Gastrocnemius medialis (tissue), 4 donors: ENCODE results near the gene PXMP2.

ENCODE experiments used
- POLR2A ChIP-seq, 2 donors: fragments of 450-650 bp; IDR thresholded peaks; one replicate each; pipeline ENCODE4 v1.6.1; 2017; ENCODE audit warnings: antibody characterized with exemption in 2 of 2, mild to moderate bottlenecking in 2 of 2, moderate library complexity in 2 of 2
- TF ChIP-seq, protein P1 (sequence below), 5 experiments: fragments of 450-650 bp in 3 of 5; fragments of 200-600 bp in 2 of 5; sonication (generic) in 2 of 5; IDR thresholded peaks in 4 of 5; conservative IDR thresholded peaks in 1 of 5; 1 replicate in 4 of 5; 2 replicates in 1 of 5; pipeline ENCODE4 v1.5.1; 2016 to 2019; ENCODE audit warnings: antibody characterized with exemption in 5 of 5, mild to moderate bottlenecking in 3 of 5, moderate library complexity in 3 of 5

DNA sequence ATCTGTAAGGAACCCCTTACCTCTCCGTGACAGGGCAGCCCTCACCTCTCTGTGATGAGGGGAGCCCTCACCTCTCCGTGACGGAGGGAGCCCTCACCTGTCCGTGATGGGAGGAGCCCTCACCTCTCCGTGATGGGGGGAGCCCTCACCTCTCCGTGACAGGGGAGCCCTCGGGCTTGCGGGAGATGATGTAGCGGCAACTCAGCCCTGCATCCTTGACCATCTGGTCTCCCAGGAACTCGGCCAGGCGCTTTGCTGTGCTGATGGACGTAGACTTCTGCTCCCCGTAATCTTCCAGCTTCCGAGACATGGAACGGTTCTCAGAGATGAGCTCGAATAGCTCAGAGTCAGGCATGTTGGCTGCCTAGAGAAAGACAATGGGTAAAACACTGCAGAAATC, 28.2 kb upstream of the PXMP2 start:
- TF ChIP-seq, protein P1, sequence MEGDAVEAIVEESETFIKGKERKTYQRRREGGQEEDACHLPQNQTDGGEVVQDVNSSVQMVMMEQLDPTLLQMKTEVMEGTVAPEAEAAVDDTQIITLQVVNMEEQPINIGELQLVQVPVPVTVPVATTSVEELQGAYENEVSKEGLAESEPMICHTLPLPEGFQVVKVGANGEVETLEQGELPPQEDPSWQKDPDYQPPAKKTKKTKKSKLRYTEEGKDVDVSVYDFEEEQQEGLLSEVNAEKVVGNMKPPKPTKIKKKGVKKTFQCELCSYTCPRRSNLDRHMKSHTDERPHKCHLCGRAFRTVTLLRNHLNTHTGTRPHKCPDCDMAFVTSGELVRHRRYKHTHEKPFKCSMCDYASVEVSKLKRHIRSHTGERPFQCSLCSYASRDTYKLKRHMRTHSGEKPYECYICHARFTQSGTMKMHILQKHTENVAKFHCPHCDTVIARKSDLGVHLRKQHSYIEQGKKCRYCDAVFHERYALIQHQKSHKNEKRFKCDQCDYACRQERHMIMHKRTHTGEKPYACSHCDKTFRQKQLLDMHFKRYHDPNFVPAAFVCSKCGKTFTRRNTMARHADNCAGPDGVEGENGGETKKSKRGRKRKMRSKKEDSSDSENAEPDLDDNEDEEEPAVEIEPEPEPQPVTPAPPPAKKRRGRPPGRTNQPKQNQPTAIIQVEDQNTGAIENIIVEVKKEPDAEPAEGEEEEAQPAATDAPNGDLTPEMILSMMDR (IDR thresholded peaks at IDR 0.05 in 4 of 5, conservative IDR thresholded peaks at IDR 0.05 in 1 of 5), result no peak
- TF ChIP-seq POLR2A (IDR thresholded peaks at IDR 0.05), result no peak
